GM23338 (cell line): ENCODE data around the gene RYR3.

Source experiments
- CREB1 ChIP-seq: fragments of 250-450 bp; sonication (Bioruptor Pico); IDR thresholded peaks from 2 replicates; pipeline ENCODE4 v1.5.0; 2020; ENCODE audit warnings: low read depth, mild to moderate bottlenecking, moderate library complexity
- CTCF ChIP-seq, 2 experiments: fragments of 200-600 bp in 1 of 2; sonication (generic) in 1 of 2; conservative IDR thresholded peaks; 2 replicates each; pipeline versions ENCODE4 v1.5.1 to v1.6.1; 2016 to 2017; ENCODE audit warnings: antibody characterized with exemption in 2 of 2, low read depth in 2 of 2, mild to moderate bottlenecking in 2 of 2, moderate library complexity in 1 of 2
- EZH2 ChIP-seq: fragments of 200-600 bp; sonication (generic); IDR thresholded peaks from one replicate; pipeline ENCODE4 v1.8.0; 2017; ENCODE audit warnings: antibody characterized with exemption, mild to moderate bottlenecking, low read depth; ENCODE audit not compliant: unreplicated experiment
- EZH2phosphoT487 ChIP-seq: fragments of 200-600 bp; sonication (generic); IDR thresholded peaks from one replicate; pipeline ENCODE4 v1.8.1; 2018; ENCODE audit warnings: antibody characterized with exemption; ENCODE audit not compliant: unreplicated experiment
- JUNB ChIP-seq: IDR thresholded peaks from one replicate; pipeline ENCODE4 v1.6.1; 2016; ENCODE audit warnings: antibody characterized with exemption; ENCODE audit not compliant: unreplicated experiment
- NANOG ChIP-seq: IDR thresholded peaks from 2 replicates; pipeline ENCODE4 v1.6.1; 2016; ENCODE audit warnings: antibody characterized with exemption, borderline replicate concordance
- POLR2AphosphoS5 ChIP-seq: IDR thresholded peaks from 2 replicates; pipeline ENCODE4 v1.6.1; 2016; ENCODE audit warnings: antibody characterized with exemption, low read depth
- REST ChIP-seq: IDR thresholded peaks from one replicate; pipeline ENCODE4 v1.6.1; 2018; ENCODE audit warnings: antibody characterized with exemption; ENCODE audit not compliant: unreplicated experiment
- STAT1 ChIP-seq: IDR thresholded peaks from one replicate; pipeline ENCODE4 v1.6.1; 2016; ENCODE audit warnings: antibody characterized with exemption; ENCODE audit not compliant: unreplicated experiment
- ZNF114 ChIP-seq: fragments of 250-450 bp; sonication (Bioruptor Pico); IDR thresholded peaks from 2 replicates; pipeline ENCODE4 v1.5.0; 2020; ENCODE audit warnings: mild to moderate bottlenecking, moderate library complexity
- ZNF331 ChIP-seq: fragments of 250-450 bp; sonication (Bioruptor Pico); IDR thresholded peaks from 2 replicates; pipeline ENCODE4 v1.5.0; 2020; ENCODE audit warnings: low read depth, mild to moderate bottlenecking, moderate library complexity
- TF ChIP-seq, protein P1 (sequence below): IDR thresholded peaks from 2 replicates; pipeline ENCODE4 v1.6.1; 2016; ENCODE audit warnings: antibody characterized with exemption
- TF ChIP-seq, protein P2 (sequence below): fragments of 250-450 bp; sonication (Bioruptor Pico); IDR thresholded peaks from 2 replicates; pipeline ENCODE4 v1.5.0; 2020; ENCODE audit warnings: mild to moderate bottlenecking, moderate library complexity

- TF ChIP-seq EZH2 (no peak), CTCF (conservative IDR thresholded peaks at IDR 0.05; ENCODE audit: low read depth in 2 of 2) (no peak), POLR2AphosphoS5 (no peak), EZH2phosphoT487 (no peak), REST (no peak), NANOG (no peak), CREB1 (no peak), STAT1 (no peak), ZNF114 (CRISPR knock-in tag) (no peak), JUNB (no peak), ZNF331 (CRISPR knock-in tag) (no peak)
- TF ChIP-seq, protein P1, sequence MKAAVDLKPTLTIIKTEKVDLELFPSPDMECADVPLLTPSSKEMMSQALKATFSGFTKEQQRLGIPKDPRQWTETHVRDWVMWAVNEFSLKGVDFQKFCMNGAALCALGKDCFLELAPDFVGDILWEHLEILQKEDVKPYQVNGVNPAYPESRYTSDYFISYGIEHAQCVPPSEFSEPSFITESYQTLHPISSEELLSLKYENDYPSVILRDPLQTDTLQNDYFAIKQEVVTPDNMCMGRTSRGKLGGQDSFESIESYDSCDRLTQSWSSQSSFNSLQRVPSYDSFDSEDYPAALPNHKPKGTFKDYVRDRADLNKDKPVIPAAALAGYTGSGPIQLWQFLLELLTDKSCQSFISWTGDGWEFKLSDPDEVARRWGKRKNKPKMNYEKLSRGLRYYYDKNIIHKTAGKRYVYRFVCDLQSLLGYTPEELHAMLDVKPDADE, result no peak
- TF ChIP-seq, protein P2, sequence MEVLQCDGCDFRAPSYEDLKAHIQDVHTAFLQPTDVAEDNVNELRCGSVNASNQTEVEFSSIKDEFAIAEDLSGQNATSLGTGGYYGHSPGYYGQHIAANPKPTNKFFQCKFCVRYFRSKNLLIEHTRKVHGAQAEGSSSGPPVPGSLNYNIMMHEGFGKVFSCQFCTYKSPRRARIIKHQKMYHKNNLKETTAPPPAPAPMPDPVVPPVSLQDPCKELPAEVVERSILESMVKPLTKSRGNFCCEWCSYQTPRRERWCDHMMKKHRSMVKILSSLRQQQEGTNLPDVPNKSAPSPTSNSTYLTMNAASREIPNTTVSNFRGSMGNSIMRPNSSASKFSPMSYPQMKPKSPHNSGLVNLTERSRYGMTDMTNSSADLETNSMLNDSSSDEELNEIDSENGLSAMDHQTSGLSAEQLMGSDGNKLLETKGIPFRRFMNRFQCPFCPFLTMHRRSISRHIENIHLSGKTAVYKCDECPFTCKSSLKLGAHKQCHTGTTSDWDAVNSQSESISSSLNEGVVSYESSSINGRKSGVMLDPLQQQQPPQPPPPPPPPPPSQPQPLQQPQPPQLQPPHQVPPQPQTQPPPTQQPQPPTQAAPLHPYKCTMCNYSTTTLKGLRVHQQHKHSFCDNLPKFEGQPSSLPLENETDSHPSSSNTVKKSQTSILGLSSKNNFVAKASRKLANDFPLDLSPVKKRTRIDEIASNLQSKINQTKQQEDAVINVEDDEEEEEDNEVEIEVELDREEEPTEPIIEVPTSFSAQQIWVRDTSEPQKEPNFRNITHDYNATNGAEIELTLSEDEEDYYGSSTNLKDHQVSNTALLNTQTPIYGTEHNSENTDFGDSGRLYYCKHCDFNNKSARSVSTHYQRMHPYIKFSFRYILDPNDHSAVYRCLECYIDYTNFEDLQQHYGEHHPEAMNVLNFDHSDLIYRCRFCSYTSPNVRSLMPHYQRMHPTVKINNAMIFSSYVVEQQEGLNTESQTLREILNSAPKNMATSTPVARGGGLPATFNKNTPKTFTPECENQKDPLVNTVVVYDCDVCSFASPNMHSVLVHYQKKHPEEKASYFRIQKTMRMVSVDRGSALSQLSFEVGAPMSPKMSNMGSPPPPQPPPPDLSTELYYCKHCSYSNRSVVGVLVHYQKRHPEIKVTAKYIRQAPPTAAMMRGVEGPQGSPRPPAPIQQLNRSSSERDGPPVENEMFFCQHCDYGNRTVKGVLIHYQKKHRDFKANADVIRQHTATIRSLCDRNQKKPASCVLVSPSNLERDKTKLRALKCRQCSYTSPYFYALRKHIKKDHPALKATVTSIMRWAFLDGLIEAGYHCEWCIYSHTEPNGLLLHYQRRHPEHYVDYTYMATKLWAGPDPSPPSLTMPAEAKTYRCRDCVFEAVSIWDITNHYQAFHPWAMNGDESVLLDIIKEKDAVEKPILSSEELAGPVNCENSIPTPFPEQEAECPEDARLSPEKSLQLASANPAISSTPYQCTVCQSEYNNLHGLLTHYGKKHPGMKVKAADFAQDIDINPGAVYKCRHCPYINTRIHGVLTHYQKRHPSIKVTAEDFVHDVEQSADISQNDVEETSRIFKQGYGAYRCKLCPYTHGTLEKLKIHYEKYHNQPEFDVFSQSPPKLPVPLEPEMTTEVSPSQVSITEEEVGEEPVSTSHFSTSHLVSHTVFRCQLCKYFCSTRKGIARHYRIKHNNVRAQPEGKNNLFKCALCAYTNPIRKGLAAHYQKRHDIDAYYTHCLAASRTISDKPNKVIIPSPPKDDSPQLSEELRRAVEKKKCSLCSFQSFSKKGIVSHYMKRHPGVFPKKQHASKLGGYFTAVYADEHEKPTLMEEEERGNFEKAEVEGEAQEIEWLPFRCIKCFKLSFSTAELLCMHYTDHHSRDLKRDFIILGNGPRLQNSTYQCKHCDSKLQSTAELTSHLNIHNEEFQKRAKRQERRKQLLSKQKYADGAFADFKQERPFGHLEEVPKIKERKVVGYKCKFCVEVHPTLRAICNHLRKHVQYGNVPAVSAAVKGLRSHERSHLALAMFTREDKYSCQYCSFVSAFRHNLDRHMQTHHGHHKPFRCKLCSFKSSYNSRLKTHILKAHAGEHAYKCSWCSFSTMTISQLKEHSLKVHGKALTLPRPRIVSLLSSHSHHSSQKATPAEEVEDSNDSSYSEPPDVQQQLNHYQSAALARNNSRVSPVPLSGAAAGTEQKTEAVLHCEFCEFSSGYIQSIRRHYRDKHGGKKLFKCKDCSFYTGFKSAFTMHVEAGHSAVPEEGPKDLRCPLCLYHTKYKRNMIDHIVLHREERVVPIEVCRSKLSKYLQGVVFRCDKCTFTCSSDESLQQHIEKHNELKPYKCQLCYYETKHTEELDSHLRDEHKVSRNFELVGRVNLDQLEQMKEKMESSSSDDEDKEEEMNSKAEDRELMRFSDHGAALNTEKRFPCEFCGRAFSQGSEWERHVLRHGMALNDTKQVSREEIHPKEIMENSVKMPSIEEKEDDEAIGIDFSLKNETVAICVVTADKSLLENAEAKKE (CRISPR knock-in tag), result no peak
These were observed 250.6 kb downstream of the RYR3 start for GRCh38 chr15:33561407-33561806.
